ENCODE measurements around the gene ACP2. TPM values are rescaled to one million over a fixed set of nuclear protein-coding genes. Genes with fewer than 3 reads are reported as not detected.

ACP2 gene
- total RNA-seq, 4 donors from 2014 or later, result 20.4 to 38.0 (median 26.5) TPM

DNA sequence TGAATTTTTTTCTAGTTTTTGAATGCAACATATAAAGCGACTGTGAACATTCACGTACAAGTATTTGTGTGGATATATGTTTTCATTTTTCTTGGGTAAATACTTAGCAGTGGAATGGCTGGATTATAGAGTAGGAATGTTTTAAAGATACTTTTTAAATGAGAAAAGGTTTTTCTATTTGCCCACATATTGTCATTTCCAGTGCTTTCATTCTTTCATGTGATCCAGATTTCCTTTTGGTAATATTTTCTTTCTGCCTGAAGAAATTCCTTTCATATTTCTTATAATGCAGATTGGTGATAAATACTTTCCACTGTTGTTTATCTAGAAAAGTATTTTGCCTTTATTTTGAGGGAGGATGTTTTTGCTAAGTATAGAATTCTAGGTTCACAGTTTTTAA is 25.9 kb downstream of the ACP2 start:
- Histone ChIP-seq H3K9me3 (no peaks in the 10 kb centered on the region), H3K36me3 (peaks cover 4 to 98% (median 7%) of the 10 kb centered on the region in 3 donors), H3K4me1 (peaks cover 4 to 31% (median 17%) of the 10 kb centered on the region in 3 donors), H3K4me3 (no peak overlapping the region), H3K27me3 (no peaks in the 10 kb centered on the region), H3K27ac (no peak overlapping the region)
- intact Hi-C loops (cut with DNase I), result no loop called here
- no peak for DNase-seq
- 93 to 100% methylated on average over 2 of the region's 2 CpGs for WGBS, 2 donors
- no peak for TF ChIP-seq POLR2A (IDR thresholded peaks at IDR 0.05)
- TF ChIP-seq, protein P1, sequence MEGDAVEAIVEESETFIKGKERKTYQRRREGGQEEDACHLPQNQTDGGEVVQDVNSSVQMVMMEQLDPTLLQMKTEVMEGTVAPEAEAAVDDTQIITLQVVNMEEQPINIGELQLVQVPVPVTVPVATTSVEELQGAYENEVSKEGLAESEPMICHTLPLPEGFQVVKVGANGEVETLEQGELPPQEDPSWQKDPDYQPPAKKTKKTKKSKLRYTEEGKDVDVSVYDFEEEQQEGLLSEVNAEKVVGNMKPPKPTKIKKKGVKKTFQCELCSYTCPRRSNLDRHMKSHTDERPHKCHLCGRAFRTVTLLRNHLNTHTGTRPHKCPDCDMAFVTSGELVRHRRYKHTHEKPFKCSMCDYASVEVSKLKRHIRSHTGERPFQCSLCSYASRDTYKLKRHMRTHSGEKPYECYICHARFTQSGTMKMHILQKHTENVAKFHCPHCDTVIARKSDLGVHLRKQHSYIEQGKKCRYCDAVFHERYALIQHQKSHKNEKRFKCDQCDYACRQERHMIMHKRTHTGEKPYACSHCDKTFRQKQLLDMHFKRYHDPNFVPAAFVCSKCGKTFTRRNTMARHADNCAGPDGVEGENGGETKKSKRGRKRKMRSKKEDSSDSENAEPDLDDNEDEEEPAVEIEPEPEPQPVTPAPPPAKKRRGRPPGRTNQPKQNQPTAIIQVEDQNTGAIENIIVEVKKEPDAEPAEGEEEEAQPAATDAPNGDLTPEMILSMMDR (IDR thresholded peaks at IDR 0.05), result no peak

DNA sequence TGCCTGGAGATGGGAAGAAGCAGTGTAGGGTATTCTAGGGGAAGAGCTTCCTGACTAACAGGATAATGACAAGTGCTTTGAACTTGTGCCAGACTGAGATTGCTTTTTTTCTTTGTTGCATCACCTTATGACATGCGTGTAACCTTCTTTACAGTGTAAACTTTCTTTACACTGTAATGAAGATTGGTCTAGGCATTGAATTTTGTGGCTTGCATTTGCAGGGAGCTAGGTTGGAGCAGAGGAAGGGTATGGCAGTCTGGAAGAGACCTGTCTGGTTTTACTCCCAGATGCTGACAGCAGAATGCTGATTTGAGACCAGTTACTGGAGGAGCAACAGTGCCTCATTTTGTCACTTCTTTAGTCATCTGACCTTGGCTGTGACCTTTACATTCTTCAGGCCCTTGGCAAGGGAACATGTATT is 28.2 kb downstream of the ACP2 start:
- 29 to 44% methylated on average over 1 of the region's 1 CpG for WGBS, 2 donors
- no peaks in the 10 kb centered on the region for H3K9me3 ChIP-seq
- intact Hi-C loops (cut with DNase I), result no loop called here
- no peaks in the 10 kb centered on the region for H3K27me3 ChIP-seq
- peaks cover 4 to 84% (median 7%) of the 10 kb centered on the region in 3 donors for H3K36me3 ChIP-seq
- TF ChIP-seq, protein P1 (IDR thresholded peaks at IDR 0.05), result no peak
- peak overlapping the region in 2 of 4 donors; percentile 25 to 39 for H3K27ac ChIP-seq
- DNase-seq, result no peak
- H3K4me1 ChIP-seq, result peaks cover 15 to 54% (median 32%) of the 10 kb centered on the region in 3 donors
- H3K4me3 ChIP-seq, result no peak overlapping the region

DNA sequence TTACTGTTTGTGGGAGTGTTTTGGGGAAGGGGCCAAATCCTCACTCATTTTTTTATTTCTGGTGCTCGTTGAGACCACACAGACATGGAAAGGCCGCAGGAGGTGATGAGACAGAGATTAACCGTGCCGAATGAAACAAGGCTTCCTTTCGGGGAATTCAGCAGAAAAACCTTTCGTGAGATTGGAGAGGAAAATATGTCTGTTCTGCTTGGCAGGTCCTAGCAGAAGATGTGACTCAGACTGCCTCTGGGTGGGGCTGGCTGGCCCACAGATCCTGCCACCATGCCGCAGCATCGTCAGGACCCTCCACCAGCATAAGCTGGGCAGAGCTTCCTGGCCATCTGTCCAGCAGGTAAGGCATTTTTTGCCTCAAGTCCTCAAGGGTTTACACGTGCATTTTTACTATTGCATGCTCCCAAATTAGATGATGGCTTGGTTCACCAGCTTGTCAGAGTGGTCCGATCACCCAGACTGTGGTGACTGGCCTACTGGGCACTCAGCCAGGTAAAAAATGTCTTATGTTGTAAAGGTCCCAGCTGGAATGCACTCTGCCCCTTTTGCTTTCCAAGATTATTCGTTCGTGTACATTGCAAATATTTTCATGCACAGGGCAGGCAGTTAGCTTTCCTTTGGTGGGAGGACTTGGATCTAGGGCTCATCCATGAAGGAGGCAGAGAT is 32.4 kb downstream of the ACP2 start:
- H3K9me3 ChIP-seq, result no peaks in the 10 kb centered on the region
- TF ChIP-seq, protein P1 (IDR thresholded peaks at IDR 0.05), result no peak
- peaks cover 0 to 42% (median 4%) of the 10 kb centered on the region in 3 donors for H3K36me3 ChIP-seq
- peaks cover 21 to 82% (median 37%) of the 10 kb centered on the region in 3 donors for H3K4me1 ChIP-seq
- 4 to 10% methylated on average over 5 to 11 of the region's 12 CpGs for WGBS, 2 donors
- no peak for DNase-seq
- no peaks in the 10 kb centered on the region for H3K27me3 ChIP-seq
- peak overlapping the region; percentile 60 to 77 (median 75) for H3K4me3 ChIP-seq
- H3K27ac ChIP-seq, result peak overlapping the region; percentile 93 to 99 (median 95)
- intact Hi-C loops (cut with DNase I), result loop anchor here (5.0 kb wide), 1 partner anchor 34 kb away; no protein-coding TSS in a partner anchor

DNA sequence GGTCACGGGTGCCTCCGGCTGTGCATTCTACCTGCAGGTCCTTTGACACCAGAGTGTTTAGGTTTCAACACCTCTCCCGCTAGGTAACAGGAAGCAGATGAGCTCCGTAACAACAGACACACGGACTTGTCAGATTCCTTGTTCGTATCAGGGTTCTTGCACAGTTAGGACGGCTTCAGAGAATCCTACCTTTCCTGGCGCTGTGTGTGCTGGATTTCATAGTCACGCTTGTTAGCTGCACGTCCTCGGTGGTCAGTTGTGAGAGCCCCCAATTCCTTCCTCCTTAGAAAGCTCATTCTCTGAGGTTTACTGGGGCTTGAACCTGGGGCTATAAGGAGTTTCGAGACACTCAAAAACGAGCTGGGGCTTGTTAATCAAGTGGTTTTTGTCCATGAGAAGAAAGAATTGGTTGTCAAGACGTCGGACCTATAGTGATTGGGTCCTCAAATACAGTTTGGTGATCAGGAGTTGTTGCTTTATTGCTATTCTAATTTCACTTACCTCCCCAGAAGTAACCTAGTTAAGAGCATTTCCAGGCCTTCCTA is 33.2 kb downstream of the ACP2 start:
- intact Hi-C loops (cut with DNase I), result loop anchor here (5.0 kb wide), 1 partner anchor 33 kb away; no protein-coding TSS in a partner anchor
- 2 to 3% methylated on average over 13 to 15 of the region's 15 CpGs for WGBS, 2 donors

More for the DNA sequence above, 33.2 kb downstream of the ACP2 start:
- Histone ChIP-seq H3K9me3 (no peaks in the 10 kb centered on the region), H3K4me3 (peak overlapping the region; percentile 60 to 77 (median 75)), H3K27ac (peak overlapping the region; percentile 93 to 99 (median 95)), H3K27me3 (no peaks in the 10 kb centered on the region), H3K4me1 (peaks cover 21 to 78% (median 33%) of the 10 kb centered on the region in 3 donors), H3K36me3 (peaks cover 0 to 34% (median 0%) of the 10 kb centered on the region in 3 donors)
- no peak for TF ChIP-seq POLR2A (IDR thresholded peaks at IDR 0.05)
- TF ChIP-seq, protein P1 (IDR thresholded peaks at IDR 0.05), result no peak
- no peak for DNase-seq

Measured in esophagus squamous epithelium (tissue), 5 donors.